SU-DHL-6 (cell line): ENCODE results near the gene APBA2.

ENCODE experiments used
- H2AFZ ChIP-seq: fragments of 200-600 bp; sonication (generic); 2 replicates; pipeline ENCODE4 v1.6.1; 2014; ENCODE audit warnings: low read depth, mild to moderate bottlenecking, moderate library complexity, mixed read lengths, antibody characterized with exemption, low read length; ENCODE audit not compliant: severe bottlenecking
- H3F3A ChIP-seq: fragments of 200-600 bp; shearing (Covaris generic); 2 replicates; pipeline ENCODE4 v1.6.0; 2016; ENCODE audit warnings: antibody characterized with exemption, mild to moderate bottlenecking; ENCODE audit not compliant: insufficient read depth
- H3K27ac ChIP-seq: fragments of 200-600 bp; sonication (generic); 2 replicates; pipeline ENCODE4 v1.5.1; 2016; ENCODE audit warnings: low read depth, mild to moderate bottlenecking, low read length, moderate library complexity, mixed read lengths
- H3K27me3 ChIP-seq: fragments of 200-600 bp; sonication (generic), shearing (Covaris generic); 2 replicates; pipeline ENCODE4 v1.6.0; 2014; ENCODE audit warnings: mild to moderate bottlenecking, low read length
- H3K36me3 ChIP-seq: fragments of 200-600 bp; sonication (generic); 2 replicates; pipeline ENCODE4 v1.6.1; 2014; ENCODE audit warnings: mild to moderate bottlenecking, low read length, mixed read lengths
- H3K4me2 ChIP-seq: fragments of 300-600, 200-600 bp; shearing (Covaris generic), sonication (generic); 2 replicates; pipeline ENCODE4 v1.6.0; 2014; ENCODE audit warnings: low read length, low read depth, mild to moderate bottlenecking; ENCODE audit not compliant: poor library complexity, severe bottlenecking
- H3K4me3 ChIP-seq: fragments of 200-600 bp; sonication (generic); 2 replicates; pipeline ENCODE4 v1.5.1; 2014; ENCODE audit warnings: antibody characterized with exemption, low read length, mild to moderate bottlenecking, mixed read lengths; ENCODE audit not compliant: insufficient read depth, poor library complexity, severe bottlenecking
- H3K79me2 ChIP-seq: fragments of 200-600 bp; sonication (generic); 2 replicates; pipeline ENCODE4 v1.6.1; 2014; ENCODE audit warnings: mild to moderate bottlenecking, low read length, moderate library complexity; ENCODE audit not compliant: insufficient read depth
- H3K9ac ChIP-seq: fragments of 200-600 bp; sonication (generic); 2 replicates; pipeline ENCODE4 v1.7.0; 2014; ENCODE audit warnings: mild to moderate bottlenecking, low read length
- H3K9me2 ChIP-seq: fragments of 200-600 bp; sonication (generic); replicated peaks from 2 replicates; pipeline ENCODE4 v1.6.1; 2014; ENCODE audit warnings: low read length; ENCODE audit not compliant: insufficient read depth
- H3K9me3 ChIP-seq: fragments of 200-600 bp; sonication (generic); 2 replicates; pipeline ENCODE4 v1.6.1; 2014; ENCODE audit warnings: low read length, mixed read lengths; ENCODE audit not compliant: insufficient read depth
- H4K20me1 ChIP-seq: fragments of 200-600 bp; sonication (generic); 2 replicates; pipeline ENCODE4 v1.6.1; 2014; ENCODE audit warnings: low read depth, mild to moderate bottlenecking, antibody characterized with exemption, low read length, moderate library complexity, mixed read lengths
- EZH2phosphoT487 ChIP-seq: fragments of 200-600 bp; sonication (generic), shearing (Covaris generic); conservative IDR thresholded peaks from 2 replicates; pipeline ENCODE4 v1.6.1; 2018; ENCODE audit warnings: mild to moderate bottlenecking, antibody characterized with exemption, low read length, moderate library complexity, mixed read lengths
- TF ChIP-seq, protein P1 (sequence below): fragments of 200-600 bp; sonication (generic); IDR thresholded peaks from one replicate; pipeline ENCODE4 v1.5.1; 2017; ENCODE audit warnings: antibody characterized with exemption, mild to moderate bottlenecking, low read length, moderate library complexity; ENCODE audit not compliant: insufficient read depth, poor library complexity, severe bottlenecking

The APBA2 gene

DNA sequence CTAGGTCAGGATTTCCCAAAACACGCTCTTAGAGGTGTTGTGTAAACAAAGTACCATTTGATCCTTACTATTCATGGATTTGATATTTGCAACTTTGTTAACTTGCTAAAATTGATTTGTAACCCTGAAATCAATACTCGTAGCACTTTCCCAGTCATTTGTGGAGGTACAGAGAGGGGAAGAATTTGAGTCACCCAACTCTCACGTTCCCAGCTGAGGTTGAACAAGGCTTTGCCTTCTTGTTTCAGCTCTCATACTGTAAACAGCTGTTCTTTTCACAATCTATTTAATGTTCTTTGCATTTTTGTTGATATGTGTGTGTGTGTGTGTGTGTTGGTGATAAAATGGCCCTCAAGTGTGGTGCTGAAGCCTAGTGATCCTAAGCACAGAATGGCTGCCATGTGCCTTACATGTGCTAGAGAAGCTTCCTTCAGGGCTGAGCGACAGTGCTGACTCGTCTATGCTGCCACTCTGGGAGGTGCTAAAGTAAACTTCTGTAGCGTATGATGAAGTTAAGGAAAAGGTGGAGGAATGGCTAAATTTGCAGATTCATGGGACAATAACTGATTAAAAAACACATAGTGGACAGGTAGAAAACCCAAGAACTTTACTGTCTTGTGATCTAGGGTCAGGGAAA lies 173.2 kb downstream of the APBA2 start:
- H3K4me3 ChIP-seq = no peak overlapping the region
- no peaks in the 10 kb centered on the region for H3K27me3 ChIP-seq
- no peak overlapping the region for H2AFZ ChIP-seq
- H3K9me2 ChIP-seq = no peaks in the 10 kb centered on the region
- H3K9me3 ChIP-seq = no peaks in the 10 kb centered on the region
- no peak overlapping the region for H3K4me2 ChIP-seq
- H3K79me2 ChIP-seq = no peaks in the 10 kb centered on the region
- no peak overlapping the region for H3K27ac ChIP-seq
- H3K36me3 ChIP-seq = no peaks in the 10 kb centered on the region
- H4K20me1 ChIP-seq = no peaks in the 10 kb centered on the region
- H3K9ac ChIP-seq = no peak overlapping the region
- no peak for TF ChIP-seq EZH2phosphoT487
- TF ChIP-seq, protein P1, sequence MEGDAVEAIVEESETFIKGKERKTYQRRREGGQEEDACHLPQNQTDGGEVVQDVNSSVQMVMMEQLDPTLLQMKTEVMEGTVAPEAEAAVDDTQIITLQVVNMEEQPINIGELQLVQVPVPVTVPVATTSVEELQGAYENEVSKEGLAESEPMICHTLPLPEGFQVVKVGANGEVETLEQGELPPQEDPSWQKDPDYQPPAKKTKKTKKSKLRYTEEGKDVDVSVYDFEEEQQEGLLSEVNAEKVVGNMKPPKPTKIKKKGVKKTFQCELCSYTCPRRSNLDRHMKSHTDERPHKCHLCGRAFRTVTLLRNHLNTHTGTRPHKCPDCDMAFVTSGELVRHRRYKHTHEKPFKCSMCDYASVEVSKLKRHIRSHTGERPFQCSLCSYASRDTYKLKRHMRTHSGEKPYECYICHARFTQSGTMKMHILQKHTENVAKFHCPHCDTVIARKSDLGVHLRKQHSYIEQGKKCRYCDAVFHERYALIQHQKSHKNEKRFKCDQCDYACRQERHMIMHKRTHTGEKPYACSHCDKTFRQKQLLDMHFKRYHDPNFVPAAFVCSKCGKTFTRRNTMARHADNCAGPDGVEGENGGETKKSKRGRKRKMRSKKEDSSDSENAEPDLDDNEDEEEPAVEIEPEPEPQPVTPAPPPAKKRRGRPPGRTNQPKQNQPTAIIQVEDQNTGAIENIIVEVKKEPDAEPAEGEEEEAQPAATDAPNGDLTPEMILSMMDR = no peak
- H3F3A ChIP-seq = no peaks in the 10 kb centered on the region

DNA sequence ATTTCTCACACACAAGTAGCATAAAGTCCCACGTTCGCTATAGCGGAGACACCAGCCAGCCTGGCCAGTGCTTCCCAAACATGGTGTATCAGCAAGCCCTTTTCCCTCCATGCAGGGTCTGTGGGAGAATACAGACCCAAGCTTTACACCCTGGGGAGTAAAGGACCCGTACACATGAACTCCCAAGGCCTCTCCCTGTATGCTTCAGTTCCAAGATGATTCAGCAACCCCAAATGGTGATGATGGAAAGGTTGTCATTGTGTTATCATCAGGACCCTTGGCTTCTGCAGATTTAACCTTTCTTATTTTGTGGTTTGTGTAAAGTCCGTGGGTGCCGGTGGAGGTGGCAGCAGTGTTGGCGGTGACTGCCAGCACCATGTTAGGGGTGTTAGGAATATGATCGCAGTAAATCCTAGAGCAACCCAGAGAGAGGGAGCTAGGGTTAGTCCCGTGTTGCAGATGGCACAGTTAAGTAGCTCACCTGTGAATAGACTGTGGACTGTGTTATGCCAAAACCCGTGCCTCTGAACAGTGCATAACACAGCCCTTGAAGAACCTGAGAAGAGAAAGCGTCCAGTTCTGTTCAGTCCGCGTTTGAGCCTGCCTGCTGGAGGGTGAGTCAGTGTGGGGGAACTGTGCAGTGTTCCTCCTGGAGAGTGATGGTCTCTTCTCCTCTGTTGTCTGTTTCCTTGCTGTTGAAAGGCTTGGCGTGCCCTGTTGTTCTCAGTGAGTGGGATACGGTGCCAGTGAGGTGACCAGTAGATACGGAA lies 174.3 kb downstream of the APBA2 start:
- Histone ChIP-seq H3K27me3 (no peaks in the 10 kb centered on the region), H4K20me1 (no peaks in the 10 kb centered on the region), H2AFZ (no peak overlapping the region), H3K4me3 (no peak overlapping the region), H3K9ac (no peak overlapping the region), H3K4me2 (no peak overlapping the region), H3F3A (no peaks in the 10 kb centered on the region), H3K79me2 (no peaks in the 10 kb centered on the region), H3K9me3 (no peaks in the 10 kb centered on the region), H3K36me3 (no peaks in the 10 kb centered on the region), H3K27ac (no peak overlapping the region), H3K9me2 (no peaks in the 10 kb centered on the region)
- TF ChIP-seq, protein P1 = no peak
- TF ChIP-seq EZH2phosphoT487 = no peak

DNA sequence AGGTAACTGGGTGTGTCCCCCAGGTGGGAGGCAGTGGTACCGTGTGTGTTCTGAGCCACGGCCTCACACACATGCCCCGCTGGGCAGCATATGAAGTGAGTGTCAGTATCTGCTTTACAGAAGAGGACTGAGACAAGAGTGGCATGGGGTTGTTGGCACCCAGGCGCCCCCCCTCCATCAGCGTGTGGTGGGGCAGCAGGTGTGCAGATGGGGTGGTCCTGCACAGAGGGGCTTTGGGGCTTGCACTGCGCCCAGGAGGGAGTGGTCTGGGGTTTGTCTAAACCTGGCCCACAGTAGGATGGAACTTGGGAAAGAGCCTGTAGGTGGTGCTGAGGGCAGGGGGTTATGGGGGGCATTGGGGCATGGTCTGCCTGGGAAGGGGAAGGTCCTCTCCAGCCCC lies 176.0 kb downstream of the APBA2 start:
- no peaks in the 10 kb centered on the region for H3K36me3 ChIP-seq
- no peaks in the 10 kb centered on the region for H3K79me2 ChIP-seq
- H3K9me2 ChIP-seq = no peaks in the 10 kb centered on the region
- no peaks in the 10 kb centered on the region for H3K27me3 ChIP-seq
- no peak overlapping the region for H3K27ac ChIP-seq
- H3K9ac ChIP-seq = no peak overlapping the region
- H3K9me3 ChIP-seq = no peaks in the 10 kb centered on the region
- no peak overlapping the region for H3K4me3 ChIP-seq
- no peaks in the 10 kb centered on the region for H3F3A ChIP-seq
- no peak overlapping the region for H3K4me2 ChIP-seq
- no peak for TF ChIP-seq EZH2phosphoT487
- TF ChIP-seq, protein P1 = no peak
- H4K20me1 ChIP-seq = no peaks in the 10 kb centered on the region
- no peak overlapping the region for H2AFZ ChIP-seq
